SK-N-MC (cell line): ENCODE measurements around the gene LTBP1.

Experiments used
- EZH2 ChIP-seq: fragments of 200-600 bp; sonication (generic); IDR thresholded peaks from one replicate; pipeline ENCODE4 v1.6.1; 2017; ENCODE audit warnings: antibody characterized with exemption
- FOXP2 ChIP-seq: optimal IDR thresholded peaks from 2 replicates; pipeline ENCODE3; 2011; ENCODE audit warnings: mild to moderate bottlenecking, moderate library complexity; ENCODE audit not compliant: insufficient read depth; ENCODE audit errors: extremely low read length, control extremely low read depth
- POLR2AphosphoS5 ChIP-seq: IDR thresholded peaks from 2 replicates; pipeline ENCODE4 v1.6.1; 2012; ENCODE audit warnings: mild to moderate bottlenecking, low read depth, low read length, borderline replicate concordance

DNA sequence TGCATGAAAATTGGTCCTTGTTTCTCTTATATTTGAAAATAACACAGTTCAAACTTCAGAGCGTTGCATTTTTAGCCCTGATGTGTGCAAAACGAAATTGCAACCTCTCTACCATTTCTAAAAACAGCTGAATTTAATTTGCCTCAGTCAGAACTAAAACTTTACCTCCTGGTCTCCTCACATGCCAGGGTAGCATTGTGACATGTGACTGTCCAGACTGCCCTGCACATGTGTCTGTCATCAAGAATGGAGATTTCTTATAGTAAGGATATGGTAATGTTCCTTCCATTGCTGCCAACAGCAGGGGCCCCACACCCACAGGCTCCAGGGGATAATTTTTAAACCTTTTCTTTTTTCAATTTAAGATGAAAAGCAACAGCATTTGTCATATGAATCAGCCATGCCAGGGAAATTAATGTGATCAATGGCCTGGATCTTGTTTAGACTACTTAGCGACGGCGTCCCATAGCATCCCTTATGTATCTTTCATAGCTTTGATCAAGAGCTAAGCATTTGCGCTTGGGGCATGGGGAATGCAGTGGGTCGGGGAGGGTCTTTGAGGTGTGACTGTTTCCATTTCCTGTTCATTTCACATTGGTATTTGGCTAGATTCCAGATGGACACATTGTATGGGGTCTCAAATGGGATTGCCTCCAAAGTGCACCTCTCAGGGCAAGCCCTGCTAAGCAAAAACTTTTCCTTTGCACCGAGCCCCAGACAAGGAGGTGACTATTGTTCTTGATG, 437.3 kb downstream of the LTBP1 start:
- TF ChIP-seq POLR2AphosphoS5 (no peak), EZH2 (no peak), FOXP2 (no peak)
